MM.1S (cell line): Measurements from ENCODE around the gene AKR1E2.

ENCODE experiments used
- EZH2 ChIP-seq: fragments of 300-600 bp; sonication (generic); optimal IDR thresholded peaks from 2 replicates; pipeline ENCODE3; 2017; ENCODE audit warnings: low read depth, mild to moderate bottlenecking, antibody characterized with exemption, low read length, mixed read lengths
- EZH2phosphoT487 ChIP-seq: fragments of 300-600 bp; sonication (generic); IDR thresholded peaks from 2 replicates; pipeline ENCODE4 v1.6.1; 2018; ENCODE audit warnings: antibody characterized with exemption, low read length
- TF ChIP-seq, protein P1 (sequence below): fragments of 300-600 bp; sonication (generic); IDR thresholded peaks from 2 replicates; pipeline ENCODE4 v1.5.1; 2016; ENCODE audit warnings: antibody characterized with exemption, low read length, mixed read lengths

DNA sequence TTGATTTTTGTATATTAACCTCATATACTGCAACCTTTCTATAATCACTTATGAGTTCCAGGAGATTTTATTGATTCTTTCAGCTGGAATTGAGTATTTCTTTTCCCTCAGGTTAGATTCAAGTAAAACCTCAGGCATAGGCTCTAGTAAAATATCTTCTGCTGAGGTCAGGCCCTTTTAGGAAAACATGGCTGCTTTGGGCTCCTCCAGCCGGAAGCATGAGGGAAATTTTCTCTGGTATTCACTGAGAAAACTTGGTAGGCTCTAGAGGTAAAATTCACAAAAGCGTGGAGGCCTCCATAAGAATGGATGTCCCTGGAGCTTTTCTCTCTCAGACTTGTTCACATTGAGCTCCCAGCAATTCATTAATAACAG, 56.7 kb downstream of the AKR1E2 start:
- TF ChIP-seq, protein P1, sequence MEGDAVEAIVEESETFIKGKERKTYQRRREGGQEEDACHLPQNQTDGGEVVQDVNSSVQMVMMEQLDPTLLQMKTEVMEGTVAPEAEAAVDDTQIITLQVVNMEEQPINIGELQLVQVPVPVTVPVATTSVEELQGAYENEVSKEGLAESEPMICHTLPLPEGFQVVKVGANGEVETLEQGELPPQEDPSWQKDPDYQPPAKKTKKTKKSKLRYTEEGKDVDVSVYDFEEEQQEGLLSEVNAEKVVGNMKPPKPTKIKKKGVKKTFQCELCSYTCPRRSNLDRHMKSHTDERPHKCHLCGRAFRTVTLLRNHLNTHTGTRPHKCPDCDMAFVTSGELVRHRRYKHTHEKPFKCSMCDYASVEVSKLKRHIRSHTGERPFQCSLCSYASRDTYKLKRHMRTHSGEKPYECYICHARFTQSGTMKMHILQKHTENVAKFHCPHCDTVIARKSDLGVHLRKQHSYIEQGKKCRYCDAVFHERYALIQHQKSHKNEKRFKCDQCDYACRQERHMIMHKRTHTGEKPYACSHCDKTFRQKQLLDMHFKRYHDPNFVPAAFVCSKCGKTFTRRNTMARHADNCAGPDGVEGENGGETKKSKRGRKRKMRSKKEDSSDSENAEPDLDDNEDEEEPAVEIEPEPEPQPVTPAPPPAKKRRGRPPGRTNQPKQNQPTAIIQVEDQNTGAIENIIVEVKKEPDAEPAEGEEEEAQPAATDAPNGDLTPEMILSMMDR = no peak
- no peak for TF ChIP-seq EZH2
- no peak for TF ChIP-seq EZH2phosphoT487
